HG02938 (cell line): Measurements from ENCODE around the gene KRTAP10-3.
"Not testable (repeated sequence)": the region's sequence is repeated elsewhere in the genome, so short reads cannot be mapped to it uniquely, and the experiment has no call there.

ENCODE experiments used
- ATAC-seq: cut with Tn5 transposase; IDR thresholded peaks from one replicate; pipeline ENCODE4 v1.9.1; 2021; ENCODE audit warnings: mild to moderate bottlenecking, moderate library complexity; ENCODE audit not compliant: unreplicated experiment

Gene KRTAP10-3

GRCh38 chr21:44572959-44573583, 14.5 kb upstream of the KRTAP10-3 start:
- no peak for ATAC-seq

- ATAC-seq: no peak
Observed at GRCh38 chr21:44571844-44572782, 13.5 kb upstream of the KRTAP10-3 start.

GRCh38 chr21:44571296-44571695, 12.7 kb upstream of the KRTAP10-3 start:
- ATAC-seq: no peak

GRCh38 chr21:44569861-44570517, 11.4 kb upstream of the KRTAP10-3 start:
- no peak for ATAC-seq

GRCh38 chr21:44568667-44569556, 10.3 kb upstream of the KRTAP10-3 start:
- ATAC-seq: no peak

- no peak for ATAC-seq
Observed at GRCh38 chr21:44568261-44568660, 9.7 kb upstream of the KRTAP10-3 start.

GRCh38 chr21:44567481-44568171, 9.0 kb upstream of the KRTAP10-3 start:
- ATAC-seq: no peak

- ATAC-seq: no peak
Observed at GRCh38 chr21:44566403-44566802, 7.8 kb upstream of the KRTAP10-3 start.

- no peak for ATAC-seq
Observed at GRCh38 chr21:44564886-44565598, 6.4 kb upstream of the KRTAP10-3 start.

GRCh38 chr21:44564099-44564498, 5.5 kb upstream of the KRTAP10-3 start:
- no peak for ATAC-seq

- not testable (repeated sequence) for ATAC-seq
Observed at GRCh38 chr21:44558329-44558675, 293 bp downstream of the KRTAP10-3 start.

GRCh38 chr21:44557491-44558328, 885 bp downstream of the KRTAP10-3 start:
- ATAC-seq: no peak

- ATAC-seq: no peak
Observed at GRCh38 chr21:44556879-44557278, 1.7 kb downstream of the KRTAP10-3 start.

- no peak for ATAC-seq
Observed at GRCh38 chr21:44555200-44555875, 3.3 kb downstream of the KRTAP10-3 start.

GRCh38 chr21:44552681-44553080, 5.9 kb downstream of the KRTAP10-3 start:
- no peak for ATAC-seq

- no peak for ATAC-seq
Observed at GRCh38 chr21:44552136-44552535, 6.5 kb downstream of the KRTAP10-3 start.

GRCh38 chr21:44551340-44551961, 7.1 kb downstream of the KRTAP10-3 start, which contains the start of gene KRTAP10-2:
Gene KRTAP10-2 (minus strand): TSS chr21:44551505. CDS start chr21:44551458, 47 bp downstream.
- ATAC-seq: no peak
